DLD1 (cell line): ENCODE results near the gene ATF7IP2.
"Not testable (repeated sequence)": the region's sequence is repeated elsewhere in the genome, so short reads cannot be mapped to it uniquely, and the experiment has no call there.

Source experiments
- in situ Hi-C: cut with HindIII; loops from 2 replicates; pipeline ENCODE4 v1.10.0; 2017; ENCODE audit warnings: low sequenced_read_pairs

The ATF7IP2 gene, protein sequence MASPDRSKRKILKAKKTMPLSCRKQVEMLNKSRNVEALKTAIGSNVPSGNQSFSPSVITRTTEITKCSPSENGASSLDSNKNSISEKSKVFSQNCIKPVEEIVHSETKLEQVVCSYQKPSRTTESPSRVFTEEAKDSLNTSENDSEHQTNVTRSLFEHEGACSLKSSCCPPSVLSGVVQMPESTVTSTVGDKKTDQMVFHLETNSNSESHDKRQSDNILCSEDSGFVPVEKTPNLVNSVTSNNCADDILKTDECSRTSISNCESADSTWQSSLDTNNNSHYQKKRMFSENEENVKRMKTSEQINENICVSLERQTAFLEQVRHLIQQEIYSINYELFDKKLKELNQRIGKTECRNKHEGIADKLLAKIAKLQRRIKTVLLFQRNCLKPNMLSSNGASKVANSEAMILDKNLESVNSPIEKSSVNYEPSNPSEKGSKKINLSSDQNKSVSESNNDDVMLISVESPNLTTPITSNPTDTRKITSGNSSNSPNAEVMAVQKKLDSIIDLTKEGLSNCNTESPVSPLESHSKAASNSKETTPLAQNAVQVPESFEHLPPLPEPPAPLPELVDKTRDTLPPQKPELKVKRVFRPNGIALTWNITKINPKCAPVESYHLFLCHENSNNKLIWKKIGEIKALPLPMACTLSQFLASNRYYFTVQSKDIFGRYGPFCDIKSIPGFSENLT

DNA sequence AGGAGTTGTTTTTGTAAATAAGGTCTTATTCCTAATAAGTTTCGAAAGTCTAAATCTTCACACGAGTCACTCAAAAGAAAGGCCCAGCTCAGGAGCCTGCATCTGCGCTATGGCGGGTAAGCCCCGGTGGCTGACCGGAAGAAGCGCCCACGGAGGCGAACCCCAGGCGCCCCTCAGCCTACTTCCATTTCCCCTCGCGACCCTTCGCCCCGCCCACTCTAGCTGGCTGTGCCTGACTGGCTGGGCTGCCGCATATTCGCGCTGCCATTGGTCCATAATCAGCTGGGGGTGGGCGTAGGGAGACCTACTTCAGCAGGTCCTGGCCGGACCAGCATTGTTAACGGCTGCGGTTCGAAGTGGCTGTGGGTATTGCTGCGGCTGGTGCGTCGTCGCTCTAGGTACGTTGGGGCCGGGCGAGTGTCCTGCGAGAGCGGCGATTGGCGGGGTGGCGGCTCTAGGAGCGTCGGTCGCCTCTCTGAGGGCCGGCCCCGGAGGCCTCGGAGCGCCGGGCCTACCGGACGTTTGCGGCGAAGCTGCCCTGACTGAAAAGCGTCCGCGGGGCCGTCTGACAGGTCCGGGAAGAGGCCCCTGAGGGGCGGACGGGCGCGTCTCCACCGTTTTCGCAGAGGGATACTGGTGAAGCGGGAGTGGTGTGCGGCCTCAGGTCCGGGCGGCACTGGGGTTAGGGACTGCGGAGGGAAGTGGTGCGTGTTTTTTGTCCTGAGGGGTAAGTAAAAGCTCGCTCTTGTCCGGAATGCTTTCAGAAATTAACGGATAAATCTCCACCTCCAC is at the start of gene ATF7IP2:
ATF7IP2 (plus strand) TSS at position 337 of the 792 bp plus-strand sequence. CDS start 44,560 bp downstream, outside the sequence.
- in situ Hi-C loops: no loop called here

DNA sequence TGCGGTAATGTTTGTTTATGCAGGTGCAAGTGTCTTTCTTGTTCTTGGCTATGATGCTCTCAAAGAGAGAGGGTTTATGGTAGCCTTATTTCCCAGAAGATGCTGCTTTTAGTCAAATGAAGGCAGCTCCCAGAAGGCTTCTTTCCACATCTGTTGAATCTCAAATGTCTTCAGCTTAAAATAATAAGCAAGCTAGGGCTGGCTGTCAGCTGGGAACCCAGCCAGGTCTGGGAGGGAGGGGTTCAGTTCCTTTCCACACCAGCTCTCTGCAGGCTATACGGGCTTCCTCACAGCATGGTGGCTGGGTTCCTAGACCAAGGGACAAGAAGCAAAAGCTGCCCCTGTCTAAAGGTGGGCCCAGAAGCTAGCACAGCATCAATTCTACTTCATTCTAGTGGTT is 47.4 kb upstream of the ATF7IP2 start:
- in situ Hi-C loops: no loop called here

DNA sequence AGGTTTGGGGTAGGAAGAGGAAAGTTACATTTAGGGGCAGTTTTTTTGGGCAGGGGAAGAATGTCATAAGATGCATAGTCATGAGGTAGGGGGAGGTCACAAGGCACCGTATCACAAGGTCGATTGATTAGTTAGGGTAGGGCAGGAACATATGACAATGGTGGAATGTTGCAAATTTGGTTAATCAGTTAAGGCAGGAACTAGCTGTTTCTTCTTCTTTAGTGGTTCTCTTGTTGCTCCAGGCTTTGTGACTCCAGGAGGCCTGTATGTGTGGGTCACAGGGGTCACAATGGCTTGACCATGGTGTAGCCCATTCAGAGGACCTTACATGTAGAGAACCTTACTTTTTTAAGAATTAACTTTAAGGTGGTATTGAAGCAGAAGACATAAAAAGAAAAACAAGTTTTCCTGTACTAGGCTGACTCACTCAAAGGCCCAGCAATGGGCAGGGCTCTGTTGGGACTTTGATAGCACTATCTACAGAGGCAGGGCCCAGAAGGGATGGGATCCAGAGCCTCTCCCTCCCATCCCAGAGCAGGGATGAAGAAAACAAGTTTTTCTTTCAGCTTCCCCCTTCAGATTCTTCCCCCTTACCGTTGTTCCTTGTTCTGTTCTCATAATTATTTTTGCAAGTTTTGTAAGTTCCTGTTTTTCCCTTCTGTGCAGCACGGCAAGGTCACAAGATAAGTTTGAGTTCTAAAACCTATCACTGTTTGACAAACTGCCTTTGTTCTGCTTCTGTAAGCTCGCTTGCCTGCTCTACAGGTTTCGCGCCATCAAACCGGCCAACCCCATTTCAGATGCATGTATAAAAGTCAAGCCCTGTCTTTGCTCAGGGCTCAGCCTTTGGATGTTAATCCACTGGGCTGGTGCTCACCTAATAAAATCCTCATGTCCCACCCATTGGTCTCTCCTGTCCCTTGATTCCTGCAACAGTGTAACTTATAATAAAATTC is 45.8 kb upstream of the ATF7IP2 start:
- in situ Hi-C loops: no loop called here

DNA sequence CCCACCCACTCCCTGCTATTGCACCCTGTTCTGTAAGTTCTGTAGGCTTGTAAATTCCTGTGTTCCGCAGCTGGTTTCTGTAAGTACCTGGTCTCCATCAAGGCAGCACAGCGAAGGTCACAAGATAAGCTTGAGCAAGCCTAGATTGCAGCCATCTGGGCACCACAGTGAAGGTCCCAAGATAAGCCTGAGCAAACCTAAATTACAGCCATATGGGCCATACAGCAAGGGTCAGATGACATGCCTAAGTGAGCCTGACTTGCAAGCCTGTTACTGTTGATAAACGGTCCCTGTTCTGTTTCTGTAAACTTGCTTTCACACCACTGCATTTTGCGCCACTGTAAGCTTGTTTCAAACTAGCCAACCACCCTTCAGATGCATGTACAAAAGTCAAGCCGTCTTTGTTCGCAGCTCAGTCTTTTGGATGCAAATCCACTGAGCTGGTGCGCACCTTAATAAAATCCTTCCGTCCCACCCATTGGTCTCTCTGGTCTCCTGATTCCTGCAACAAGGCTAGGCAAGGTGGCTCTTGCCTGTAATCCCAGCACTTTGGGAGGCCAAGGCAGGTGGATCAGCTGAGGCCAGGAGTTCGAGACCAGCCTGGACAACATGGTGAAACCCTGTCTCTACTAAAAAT is 42.6 kb upstream of the ATF7IP2 start:
- in situ Hi-C loops: no loop called here

DNA sequence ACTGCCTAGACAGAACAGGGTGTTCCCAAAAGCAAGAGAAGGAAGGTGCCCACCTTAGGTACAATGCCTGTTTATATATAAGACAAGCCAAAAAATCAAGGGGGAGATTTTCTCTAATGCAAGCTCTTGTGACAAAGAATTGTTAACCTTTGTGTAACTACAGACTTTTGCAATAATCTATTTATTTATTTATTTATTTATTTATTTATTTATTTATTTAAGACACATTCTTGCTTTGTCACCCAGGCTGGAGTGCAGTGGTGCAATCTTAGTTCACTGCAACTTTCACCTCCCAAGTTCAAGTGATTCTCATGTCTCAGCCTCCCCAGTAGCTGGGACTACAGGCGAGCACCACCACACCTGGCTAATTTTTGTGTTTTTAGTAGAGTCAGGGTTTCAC is 41.2 kb upstream of the ATF7IP2 start:
- in situ Hi-C loops: not testable (repeated sequence)

DNA sequence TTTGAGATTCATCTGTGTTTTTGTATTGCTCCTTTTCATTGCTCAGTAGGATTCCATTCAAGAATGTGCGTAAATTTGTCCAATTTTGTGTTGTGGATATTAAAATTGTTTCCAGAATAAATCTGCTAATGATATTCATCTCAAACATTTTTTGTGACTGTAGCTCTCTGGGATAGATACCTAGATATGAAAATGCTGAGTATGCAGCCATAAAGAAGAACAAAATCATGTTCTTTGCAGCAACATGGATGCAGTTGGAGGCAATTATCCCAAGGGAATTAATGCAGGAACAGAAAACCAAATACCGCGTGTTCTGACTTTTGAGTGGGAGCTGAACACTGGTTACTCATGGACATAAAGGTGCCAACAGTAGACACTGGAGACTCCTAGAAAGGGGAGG is 40.2 kb upstream of the ATF7IP2 start:
- in situ Hi-C loops: no loop called here

DNA sequence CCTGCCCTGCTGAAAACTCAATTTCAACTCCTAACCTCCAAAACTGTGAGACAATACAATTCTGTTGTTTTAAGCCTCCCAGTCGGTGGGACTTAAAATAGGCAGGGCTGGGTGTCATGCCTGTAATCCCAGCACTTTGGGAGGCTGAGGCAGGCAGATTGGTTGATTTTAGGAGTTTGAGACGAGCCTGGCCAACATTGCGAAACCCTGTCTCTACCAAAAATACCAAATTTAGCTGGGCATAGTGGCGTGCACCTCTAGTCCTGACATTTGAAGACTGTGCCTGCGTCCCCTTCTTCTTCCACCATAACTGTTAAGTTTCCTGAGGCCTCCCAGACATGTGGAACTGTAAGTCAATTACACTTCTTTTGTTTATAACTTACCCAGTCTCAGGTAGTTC is 36.0 kb upstream of the ATF7IP2 start:
- in situ Hi-C loops: no loop called here

DNA sequence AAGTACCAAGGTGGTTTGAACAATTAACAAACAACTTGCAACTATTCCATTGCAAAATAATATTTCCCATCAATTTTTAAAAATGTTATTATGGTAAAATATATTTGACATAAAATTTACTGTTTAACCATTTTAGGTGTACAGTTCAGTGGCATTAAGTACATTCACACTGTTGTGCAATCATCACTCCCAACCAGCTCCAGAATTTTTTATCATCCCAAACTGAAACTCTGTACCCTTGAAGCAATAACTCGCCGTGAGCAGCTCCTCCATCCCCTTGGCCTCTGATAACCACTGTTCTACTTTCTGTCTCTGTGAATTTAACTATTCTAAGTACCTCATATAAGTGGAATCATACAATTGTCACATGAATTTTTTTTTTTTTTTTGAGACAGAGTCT is 33.6 kb upstream of the ATF7IP2 start:
- in situ Hi-C loops: no loop called here

DNA sequence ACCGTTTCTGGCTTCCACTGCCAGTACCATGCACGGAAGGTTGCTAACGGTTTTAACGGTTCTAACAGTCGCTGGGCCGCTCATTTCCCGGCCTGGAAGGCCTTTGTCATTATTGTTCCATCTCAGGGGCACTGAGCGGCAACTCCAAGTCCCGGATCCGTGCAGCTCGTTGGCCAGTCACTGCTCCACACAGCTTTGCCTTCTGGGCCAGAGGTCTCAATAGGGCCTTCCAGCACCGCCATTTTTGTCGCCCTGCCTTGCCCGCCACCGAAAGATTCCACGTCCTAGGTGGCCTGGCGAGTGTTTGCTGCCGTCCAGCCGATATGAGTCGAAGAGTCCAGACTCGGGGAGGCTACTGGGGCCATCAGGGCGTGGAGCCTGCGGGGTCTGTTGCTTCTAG is 30.3 kb upstream of the ATF7IP2 start:
- in situ Hi-C loops: no loop called here

DNA sequence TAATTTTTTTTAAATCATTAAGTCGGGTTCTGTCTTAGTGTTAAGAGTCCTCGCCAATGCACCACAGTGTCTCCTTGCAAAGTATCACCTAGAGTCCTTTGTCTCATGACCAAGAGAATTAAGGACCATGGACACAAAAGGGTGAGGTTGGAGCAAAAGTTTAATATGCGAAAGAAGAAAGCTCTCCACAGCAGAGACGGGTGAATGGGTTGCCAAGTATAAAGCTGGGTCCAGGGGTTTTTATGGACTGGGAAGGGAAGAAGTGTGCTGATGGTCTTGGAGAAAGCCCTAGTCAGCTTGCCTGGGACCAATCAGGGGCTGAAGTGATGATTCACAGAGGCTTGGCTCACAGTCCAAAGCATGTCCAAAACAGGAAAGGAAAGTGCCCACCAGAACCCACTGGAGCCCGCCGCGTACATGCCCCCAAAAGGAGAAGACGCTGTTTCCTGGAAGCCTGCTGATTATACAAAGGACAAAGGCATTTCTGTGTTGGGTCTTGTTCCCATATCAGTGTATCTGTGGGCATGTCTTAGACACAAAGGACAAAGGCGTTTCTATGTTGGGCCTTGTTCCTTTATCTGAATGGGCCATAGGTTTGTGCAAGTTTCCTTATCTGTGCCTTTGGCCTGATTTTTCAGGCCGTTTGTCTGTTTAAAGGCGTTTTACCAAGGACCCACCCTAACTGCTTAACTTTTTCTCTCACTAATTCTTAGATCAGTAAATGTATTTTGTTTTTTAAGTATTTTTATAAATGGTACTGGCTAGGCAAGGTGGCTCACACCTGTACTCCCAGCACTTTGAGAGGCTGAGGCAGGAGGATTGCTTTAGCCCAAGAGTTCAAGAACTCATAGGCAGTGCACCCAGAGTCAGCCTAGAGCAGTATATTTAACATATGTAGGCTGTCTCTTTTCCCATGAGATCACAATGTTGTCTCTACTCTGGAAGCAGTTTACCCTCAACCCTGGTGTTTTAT is 28.7 kb upstream of the ATF7IP2 start:
- in situ Hi-C loops: no loop called here

DNA sequence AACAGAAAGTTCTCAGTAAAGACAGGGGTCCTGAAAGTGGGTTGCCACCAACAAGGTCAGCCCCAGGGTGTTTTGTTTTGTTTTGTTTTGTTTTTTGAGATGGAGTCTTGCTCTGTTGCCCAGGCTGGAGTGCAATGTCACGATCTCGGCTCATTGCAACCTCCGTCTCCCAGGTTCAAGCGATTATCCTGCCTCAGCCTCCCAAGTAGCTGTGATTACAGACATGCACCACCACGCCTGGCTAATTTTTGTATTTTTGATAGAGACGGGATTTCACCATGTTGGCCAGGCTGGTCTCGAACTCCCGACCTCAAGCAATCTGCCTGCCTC is 24.1 kb upstream of the ATF7IP2 start:
- in situ Hi-C loops: not testable (repeated sequence)

DNA sequence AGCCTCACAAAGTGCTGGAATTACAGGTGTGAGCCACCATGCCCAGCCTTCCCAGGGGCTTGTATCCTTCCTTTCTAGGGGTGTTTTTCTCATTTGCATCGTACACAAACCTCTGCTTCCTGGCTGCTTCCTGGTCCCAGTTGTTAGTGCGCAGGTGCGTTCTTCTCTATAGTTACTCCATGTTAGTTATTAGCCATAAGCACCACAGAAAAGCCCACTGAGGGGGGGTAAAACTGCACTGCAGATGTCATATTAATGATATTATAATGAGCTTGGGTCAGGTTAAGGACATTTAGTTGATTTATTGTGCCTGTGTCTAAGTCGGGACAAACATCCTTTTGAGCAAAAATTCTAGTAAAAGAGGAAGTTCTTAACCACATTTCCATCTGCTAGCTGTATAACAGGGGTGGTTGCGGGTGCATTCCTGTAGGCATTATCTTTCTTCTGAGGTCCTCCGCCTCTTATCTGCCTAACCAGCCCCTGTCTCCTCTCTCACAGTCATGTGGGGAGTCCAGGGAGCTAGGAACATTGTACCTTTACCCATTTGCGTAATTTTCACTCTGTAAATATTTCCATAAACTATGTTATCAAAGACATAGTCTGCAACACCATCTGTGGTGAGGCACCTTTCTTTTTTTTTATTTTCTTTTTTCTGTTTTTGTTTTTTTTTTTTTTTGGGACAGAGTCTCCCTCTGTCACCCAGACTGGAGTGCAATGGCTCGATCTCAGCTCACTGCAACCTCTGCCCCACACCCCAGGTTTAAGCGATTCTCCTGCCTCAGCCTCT is 23.6 kb upstream of the ATF7IP2 start:
- in situ Hi-C loops: no loop called here

DNA sequence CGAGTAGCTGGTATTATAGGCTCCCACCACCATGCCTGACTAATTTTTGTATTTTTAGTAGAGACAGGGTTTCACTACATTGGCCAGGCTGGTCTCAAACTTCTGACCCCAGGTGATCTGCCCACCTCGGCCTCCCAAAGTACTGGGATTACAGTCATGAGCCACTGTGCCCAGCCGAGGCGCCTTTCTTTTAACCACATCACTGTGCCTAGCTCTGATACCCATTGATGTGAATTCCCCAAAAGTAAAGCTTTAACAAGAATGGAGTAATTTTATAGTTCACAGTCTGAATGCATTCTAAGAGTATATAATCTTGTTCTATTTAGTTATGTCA is 23.0 kb upstream of the ATF7IP2 start:
- in situ Hi-C loops: not testable (repeated sequence)

DNA sequence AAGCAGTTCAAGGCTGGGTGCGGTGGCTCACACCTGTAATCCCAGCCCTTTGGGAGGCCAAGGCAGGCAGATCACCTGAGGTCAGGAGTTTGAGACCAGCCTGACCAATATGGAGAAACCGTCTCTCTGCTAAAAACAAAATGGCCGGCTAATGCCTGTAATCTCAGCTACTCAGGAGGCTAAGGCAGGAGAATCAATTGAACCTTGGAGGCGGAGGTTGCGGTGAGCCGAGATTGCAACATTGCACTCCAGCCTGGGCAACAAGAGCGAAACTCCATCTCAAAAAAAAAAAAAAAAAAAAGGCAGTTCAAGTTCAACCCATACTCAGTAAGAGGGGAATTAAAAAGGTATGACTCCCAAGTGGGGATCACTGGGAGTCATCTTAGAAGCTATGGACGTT is 19.2 kb upstream of the ATF7IP2 start:
- in situ Hi-C loops: not testable (repeated sequence)

DNA sequence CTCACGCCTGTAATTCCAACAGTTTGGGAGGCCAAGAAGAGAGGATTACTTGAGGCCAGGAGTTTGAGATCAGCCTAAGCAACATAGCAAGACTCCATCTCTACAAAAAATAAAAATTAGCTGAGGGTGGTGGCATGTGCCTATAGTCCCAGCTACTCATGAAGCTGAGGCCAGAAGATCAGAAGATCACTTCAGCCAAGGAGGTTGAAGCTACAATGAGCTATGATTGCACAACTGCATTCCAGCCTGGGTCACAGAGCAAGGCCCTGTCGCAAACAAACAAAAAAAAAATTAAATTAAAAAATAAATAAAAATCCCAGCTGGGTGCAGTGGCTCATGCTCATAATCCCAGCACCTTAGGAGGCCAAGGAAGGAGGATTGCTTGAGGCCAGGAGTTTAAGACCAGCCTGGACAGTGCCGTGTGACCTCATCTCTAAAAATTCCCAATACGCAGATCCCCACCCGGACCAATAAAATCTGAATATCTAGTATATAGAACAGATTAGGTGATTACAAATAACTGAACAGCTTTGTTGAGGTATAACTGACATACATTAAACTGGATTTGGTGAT is 18.2 kb upstream of the ATF7IP2 start:
- in situ Hi-C loops: no loop called here

DNA sequence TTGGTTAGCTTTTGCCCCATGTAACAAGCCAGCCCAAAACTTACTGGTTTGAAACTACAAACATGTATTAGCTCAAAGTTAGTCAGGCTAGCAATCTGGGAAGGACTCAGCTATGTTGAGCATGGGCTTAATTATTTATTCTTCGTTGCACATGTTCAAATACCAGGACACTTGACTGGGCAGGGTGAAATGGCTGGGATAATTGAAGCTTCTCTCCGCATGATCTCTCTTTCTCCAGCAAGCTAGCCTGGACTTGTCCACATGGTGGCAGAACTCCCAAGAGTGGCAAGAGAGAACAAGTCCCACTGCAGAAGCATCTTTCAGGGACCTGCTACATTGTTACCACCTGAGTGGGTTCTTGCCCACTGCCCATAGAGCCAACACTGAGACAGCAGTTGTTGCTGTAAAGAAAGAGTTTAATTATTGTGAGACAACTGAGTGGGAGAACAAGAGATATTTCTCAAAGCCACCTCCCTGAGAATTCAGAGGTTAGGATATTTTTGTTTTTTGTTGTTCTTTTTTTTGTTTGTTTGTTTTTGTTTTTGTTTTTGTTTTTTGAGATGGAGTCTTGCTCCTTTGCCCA is 16.8 kb upstream of the ATF7IP2 start:
- in situ Hi-C loops: no loop called here

DNA sequence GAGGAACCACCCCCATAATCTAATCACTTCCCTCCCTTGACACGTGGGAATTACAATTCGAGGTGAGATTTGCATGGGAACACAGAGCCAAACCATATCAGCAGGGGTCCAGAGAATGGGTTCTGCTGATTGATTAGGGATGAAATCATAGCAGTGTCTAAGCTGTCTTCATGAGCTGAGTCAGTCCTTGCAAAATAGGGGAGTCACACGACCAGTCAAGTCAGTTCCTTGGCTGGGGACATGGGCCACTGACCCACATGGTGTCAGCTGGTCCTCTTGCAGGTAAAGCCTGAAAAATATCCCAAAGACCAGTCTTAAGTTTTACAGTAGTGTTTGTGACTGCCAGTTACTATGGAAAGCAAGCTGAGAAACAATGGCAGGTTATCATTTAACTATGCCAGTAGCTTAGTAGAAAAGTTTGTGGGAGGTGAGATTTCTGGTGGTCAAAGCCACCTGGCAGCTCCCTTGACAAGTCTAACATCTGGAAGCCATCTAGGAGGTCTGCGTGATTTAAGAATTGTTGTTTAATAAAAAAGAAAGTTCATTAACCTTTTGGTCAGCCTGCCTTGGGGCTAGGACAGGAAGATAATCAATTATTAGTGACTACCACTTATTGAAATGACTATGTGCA is 15.7 kb upstream of the ATF7IP2 start:
- in situ Hi-C loops: no loop called here
